ENCODE measurements around the gene DMRTC1.
"Not testable (repeated sequence)": the region's sequence is repeated elsewhere in the genome, so short reads cannot be mapped to it uniquely, and the experiment has no call there.

- TF ChIP-seq CTCF (conservative IDR thresholded peaks at IDR 0.05; ENCODE audit: low read length); EZH2phosphoT487 (IDR thresholded peaks at IDR 0.05; ENCODE audit: borderline replicate concordance): not testable (repeated sequence)
These were observed 6.7 kb downstream of the DMRTC1 start for GRCh38 chrX:72936882-72937455.

Data from Loucy (cell line).